Gastroesophageal sphincter (tissue), 3 donors: Measurements from ENCODE around the gene TFG.

ENCODE experiments used
- EP300 ChIP-seq: sonication (generic); formaldehyde crosslinking; IDR thresholded peaks from one replicate; pipeline ENCODE4 v1.6.1; 2017; ENCODE audit warnings: antibody characterized with exemption, mild to moderate bottlenecking
- POLR2A ChIP-seq, 2 donors: fragments of 450-650 bp; IDR thresholded peaks; one replicate each; pipeline ENCODE4 v1.6.1; 2017; ENCODE audit warnings: antibody characterized with exemption in 2 of 2, mild to moderate bottlenecking in 2 of 2, moderate library complexity in 1 of 2
- POLR2AphosphoS5 ChIP-seq: sonication (generic); formaldehyde crosslinking; IDR thresholded peaks from one replicate; pipeline ENCODE4 v1.6.1; 2017; ENCODE audit warnings: antibody characterized with exemption
- TF ChIP-seq, protein P1 (sequence below), 4 experiments: fragments of 200-600 bp in 2 of 4; fragments of 450-650 bp in 2 of 4; sonication (generic) in 1 of 4; IDR thresholded peaks; one replicate each; pipeline ENCODE4 v1.5.1; 2017 to 2019; ENCODE audit warnings: antibody characterized with exemption in 4 of 4, mild to moderate bottlenecking in 2 of 4, moderate library complexity in 2 of 4

GRCh38 chr3:100732435-100732834, 23.1 kb downstream of the TFG start:
- TF ChIP-seq POLR2A (IDR thresholded peaks at IDR 0.05) (no peak), EP300 (no peak), POLR2AphosphoS5 (no peak)
- TF ChIP-seq, protein P1, sequence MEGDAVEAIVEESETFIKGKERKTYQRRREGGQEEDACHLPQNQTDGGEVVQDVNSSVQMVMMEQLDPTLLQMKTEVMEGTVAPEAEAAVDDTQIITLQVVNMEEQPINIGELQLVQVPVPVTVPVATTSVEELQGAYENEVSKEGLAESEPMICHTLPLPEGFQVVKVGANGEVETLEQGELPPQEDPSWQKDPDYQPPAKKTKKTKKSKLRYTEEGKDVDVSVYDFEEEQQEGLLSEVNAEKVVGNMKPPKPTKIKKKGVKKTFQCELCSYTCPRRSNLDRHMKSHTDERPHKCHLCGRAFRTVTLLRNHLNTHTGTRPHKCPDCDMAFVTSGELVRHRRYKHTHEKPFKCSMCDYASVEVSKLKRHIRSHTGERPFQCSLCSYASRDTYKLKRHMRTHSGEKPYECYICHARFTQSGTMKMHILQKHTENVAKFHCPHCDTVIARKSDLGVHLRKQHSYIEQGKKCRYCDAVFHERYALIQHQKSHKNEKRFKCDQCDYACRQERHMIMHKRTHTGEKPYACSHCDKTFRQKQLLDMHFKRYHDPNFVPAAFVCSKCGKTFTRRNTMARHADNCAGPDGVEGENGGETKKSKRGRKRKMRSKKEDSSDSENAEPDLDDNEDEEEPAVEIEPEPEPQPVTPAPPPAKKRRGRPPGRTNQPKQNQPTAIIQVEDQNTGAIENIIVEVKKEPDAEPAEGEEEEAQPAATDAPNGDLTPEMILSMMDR (IDR thresholded peaks at IDR 0.05): no peak
